HG03097 (cell line): ENCODE data around the gene HBP1.

Experiments
- ATAC-seq: cut with Tn5 transposase; IDR thresholded peaks from one replicate; pipeline ENCODE4 v1.9.1; 2021; ENCODE audit not compliant: unreplicated experiment, low FRiP score

HBP1 gene

DNA sequence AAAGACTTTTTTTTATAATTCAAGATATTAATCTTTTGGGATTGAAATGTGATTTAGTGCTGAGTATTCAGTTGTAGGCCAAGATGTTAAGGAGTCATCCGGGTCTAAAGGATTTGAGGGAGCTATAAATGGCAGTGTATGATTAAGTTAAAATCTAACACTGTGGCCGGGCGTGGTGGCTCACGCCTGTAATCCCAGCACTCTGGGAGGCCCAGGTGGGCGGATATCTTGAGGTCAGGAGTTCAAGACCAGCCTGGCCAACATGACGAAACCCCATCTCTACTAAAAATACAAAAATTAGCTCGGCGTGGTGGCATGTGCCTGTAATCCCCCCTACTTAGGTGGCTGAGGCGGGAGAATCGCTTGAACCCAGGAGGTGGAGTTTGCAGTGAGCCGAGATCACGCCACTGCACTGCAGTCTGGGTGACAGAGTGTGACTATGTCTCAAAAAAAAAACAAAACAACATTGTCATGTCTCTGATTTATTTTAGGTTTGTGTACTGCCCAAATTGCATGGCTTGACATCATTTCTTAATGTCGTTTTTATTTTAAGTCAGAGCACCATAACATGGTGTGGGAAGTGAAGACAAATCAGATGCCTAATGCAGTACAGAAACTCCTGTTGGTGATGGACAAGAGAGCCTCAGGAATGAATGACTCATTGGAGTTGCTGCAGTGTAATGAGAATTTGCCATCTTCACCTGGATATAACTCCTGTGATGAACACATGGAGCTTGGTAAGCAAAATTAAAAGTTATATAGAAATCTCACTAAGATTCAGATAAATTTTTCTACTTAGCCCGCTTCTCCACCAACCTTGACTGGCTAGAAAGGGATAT, 10.7 kb downstream of the HBP1 start:
- no peak for ATAC-seq

DNA sequence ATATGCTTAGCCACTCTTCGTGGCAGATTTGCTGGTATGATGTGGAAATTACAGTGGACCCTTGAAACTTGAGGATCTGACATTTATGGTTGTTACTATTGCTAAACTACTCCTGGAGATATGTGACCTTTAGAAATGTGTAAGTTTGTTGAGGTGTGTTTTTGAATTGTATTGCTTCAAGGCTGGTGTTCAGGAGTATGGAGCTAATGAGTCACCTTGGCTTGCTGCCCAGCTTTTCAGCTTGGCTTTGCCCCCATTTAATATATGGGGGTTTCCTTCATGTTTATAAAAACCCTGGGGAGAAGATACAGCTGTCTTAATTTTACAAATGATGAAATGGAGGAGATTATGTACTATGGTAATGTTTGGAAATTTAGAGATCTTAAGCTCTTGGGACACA, 11.6 kb downstream of the HBP1 start:
- no peak for ATAC-seq

- ATAC-seq, result no peak
Observed at GRCh38 chr7:107181172-107181571, 12.4 kb downstream of the HBP1 start.

GRCh38 chr7:107185716-107186115, 16.9 kb downstream of the HBP1 start:
- no peak for ATAC-seq

DNA sequence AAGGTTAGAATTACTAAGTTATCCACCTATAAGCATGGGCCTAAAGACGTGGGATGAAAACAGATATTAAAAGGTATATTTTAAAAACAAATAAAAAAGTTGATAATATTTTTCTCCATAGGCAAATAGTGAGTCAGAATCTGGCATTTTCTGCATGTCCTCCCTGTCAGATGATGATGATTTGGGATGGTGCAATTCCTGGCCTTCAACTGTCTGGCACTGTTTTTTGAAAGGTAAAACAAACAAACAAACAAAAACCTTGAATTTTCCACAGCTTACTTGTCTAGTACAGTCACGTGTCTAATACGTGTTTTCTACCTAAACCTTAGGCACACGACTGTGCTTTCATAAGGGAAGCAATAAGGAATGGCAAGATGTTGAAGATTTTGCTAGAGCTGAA, 17.4 kb downstream of the HBP1 start:
- no peak for ATAC-seq

DNA sequence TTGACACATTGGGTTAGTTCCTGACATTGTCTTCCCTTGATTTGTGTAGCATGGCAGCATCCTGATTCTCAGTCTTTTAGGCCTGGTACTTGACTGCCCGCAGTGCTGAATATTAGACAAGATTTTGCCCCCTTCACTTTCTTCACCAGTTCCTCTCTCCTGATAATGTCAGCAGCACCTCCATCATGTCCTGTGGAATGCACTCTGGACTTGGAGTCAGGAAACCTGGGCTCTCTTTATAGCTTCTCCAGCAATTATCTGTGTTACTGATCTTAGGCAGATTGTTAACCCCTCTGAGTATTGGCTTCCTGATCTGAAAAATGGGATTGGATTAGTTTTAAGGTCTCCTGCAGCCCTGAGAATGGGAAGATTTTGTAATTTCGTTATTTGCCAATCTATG, 19.0 kb downstream of the HBP1 start:
- ATAC-seq, result no peak

DNA sequence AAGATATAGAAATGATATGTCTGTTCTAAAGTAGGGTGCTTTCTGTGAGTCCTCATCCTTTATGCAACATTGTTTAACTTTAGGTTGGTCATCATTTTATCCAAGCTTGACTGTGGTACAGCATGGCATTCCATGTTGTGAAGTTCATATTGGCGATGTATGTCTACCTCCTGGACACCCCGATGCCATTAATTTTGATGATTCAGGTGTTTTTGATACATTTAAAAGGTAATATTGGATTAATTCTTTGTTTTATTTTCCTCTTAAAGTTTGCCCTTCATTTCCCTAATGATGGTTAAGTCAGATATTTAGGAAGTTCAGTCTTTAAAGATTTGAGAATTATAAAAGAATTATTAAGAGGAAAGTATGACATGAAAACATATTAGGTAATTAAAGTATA, 21.3 kb downstream of the HBP1 start:
- no peak for ATAC-seq

DNA sequence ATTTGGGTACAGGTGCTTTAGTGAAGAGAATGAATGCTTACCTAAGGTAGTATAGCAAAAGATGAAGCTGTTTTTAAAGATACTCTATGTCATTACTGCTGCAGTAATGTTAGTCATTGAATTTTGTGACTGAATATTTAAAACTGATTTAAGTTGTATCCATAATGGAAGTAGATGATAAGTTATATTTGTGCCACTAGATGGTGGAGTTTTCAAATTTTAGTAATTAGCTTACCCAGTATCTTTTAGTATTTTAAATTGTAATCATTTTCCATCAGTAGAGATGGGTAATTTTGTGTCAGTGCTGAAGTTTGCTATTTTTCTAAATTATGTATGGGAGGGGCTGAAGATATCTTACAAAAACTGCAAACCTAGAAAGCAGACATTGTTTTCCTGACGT, 25.2 kb downstream of the HBP1 start:
- ATAC-seq, result no peak

DNA sequence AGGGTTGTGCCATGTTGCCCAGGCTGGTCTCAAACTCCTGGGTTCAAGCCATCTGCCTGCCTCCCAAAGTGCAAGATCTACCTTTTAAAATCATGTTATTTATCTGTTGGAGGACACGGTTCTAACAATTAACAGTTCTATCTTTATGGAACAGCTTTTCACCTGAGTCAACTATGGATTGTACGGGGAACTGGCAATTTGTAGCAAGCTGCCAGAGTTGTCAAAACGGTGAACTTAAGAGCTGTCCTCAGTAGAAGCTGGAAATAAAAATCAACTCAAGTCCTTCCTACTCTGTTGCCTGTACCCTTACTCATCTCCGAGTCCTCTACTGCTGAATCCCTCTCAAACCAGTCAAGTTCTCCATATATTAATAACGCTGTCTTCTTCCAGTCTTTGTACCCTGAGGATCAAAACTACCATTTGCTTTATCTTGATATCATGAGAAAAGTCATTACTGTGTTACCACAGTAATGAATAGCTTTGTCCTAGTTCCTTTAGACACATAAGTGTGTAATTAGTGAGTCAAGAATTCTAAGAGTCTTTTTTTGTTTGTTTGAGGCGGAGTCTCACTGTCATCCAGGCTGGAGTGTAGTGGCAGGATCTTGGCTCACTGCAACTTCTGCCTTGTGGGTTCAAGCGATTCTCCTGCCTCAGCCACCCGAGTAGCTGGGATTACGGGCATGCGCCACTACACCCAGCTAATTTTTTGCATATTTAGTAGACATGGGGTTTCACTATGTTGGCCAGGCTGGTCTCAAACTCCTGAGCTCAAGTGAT, 28.2 kb downstream of the HBP1 start:
- no peak for ATAC-seq

DNA sequence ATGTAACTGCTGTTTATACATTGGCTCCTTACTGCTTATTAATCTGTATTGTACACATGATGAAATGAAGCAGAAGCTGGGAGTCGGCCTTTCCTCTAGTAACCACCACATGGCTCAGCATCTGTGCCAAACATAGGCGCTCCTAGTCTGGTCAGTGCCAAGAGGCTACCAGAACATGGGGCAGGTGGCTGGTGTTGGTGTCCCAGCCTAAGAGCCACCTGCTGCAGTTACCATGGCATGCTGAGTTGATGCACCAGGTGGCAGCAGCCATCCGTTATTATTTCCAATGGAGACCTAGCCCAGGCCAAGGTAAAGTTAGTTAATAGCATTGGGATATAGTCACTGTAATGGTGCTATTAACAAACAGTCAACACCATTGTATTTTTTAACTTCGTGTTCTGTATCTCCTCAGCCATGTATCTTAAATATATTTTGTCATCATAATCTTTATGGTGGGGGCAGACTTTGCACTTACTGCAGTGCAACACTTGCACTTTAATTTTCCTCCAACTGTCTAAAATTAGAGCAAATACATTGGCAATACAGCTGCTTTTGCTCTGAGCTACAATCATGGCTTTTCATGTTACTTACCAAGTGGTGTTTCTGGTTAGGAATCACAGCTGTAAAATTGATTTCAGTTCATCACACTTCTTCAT, 33.1 kb downstream of the HBP1 start:
- no peak for ATAC-seq

DNA sequence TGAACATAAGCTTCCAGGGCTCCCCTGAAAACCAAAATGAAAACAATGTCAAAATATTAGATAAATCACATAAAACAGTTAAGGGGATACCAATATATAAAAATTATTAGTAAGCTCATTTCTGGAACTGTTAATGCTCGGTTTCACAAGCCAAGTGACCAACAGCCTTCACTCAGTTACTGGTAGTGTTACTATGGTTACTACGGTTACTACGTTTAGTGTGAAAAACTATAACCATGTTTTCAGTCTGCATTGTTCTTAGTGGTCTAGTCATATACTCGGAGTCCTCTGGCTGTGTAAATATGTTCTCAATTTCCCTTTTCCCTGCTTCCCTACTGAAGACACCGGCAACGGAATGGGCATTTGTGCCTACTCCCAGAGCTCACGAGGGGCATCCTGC, 34.8 kb downstream of the HBP1 start:
- no peak for ATAC-seq

DNA sequence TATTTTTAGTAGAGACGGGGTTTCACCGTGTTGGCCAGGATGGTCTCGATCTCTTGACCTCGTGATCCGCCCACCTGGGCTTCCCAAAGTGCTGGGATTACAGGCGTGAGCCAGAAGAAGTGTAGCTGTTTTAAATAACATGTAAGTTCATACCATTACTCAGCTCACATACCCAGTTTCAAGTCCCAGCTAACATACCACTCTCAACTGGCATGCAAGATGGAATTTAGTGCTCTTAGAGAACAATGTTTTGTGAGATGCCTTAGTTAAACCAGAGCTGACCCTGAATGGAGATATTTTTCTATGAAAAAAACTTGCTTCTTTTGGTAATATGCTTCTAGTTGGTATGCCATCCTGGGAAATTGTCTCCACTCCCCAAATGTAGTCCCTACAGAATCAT, 37.3 kb downstream of the HBP1 start:
- ATAC-seq, result no peak

DNA sequence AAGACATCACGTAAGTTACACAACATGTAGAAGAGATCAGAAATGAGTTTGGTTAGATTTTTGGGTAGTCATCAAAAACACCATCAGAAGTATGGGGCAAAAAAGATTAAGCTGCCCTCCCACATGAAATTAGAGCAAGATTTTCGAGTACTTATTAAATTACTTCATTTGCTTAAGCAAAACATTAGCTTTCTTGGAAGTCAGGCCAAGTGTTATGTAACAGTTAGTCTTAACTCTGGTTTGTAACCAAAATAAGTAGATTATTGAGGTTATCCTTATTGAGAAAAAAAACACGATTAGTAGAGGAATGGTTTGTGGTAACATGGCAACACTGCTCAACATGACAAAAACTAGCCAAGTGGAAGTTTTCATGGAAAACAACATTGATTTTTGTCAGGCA, 37.9 kb downstream of the HBP1 start:
- no peak for ATAC-seq

- no peak for ATAC-seq
Observed at GRCh38 chr7:107207459-107207858, 38.7 kb downstream of the HBP1 start.

- no peak for ATAC-seq
Observed at GRCh38 chr7:107208024-107208521, 39.3 kb downstream of the HBP1 start.

DNA sequence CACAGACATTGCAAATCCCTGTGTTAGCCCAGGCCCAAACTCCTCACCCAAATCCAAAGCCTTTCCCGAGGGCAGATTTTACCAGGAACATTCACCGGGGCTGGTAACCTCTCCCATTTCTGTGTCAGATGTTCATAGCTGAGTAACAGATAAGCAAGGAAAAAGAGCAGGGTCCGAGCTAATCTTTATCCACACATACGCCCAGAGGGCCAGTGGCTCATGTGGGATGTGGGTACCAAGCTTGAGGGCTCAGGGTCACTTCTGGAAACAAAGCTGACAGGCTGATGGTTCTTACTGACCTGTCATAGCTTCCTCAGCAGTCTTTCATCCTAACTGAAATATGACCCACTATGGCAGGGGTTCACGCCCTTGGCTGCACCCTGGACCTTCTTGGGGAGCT, 39.8 kb downstream of the HBP1 start:
- ATAC-seq, result no peak

GRCh38 chr7:107209565-107209964, 40.8 kb downstream of the HBP1 start:
- no peak for ATAC-seq

GRCh38 chr7:107210400-107210799, 41.6 kb downstream of the HBP1 start:
- ATAC-seq, result no peak

DNA sequence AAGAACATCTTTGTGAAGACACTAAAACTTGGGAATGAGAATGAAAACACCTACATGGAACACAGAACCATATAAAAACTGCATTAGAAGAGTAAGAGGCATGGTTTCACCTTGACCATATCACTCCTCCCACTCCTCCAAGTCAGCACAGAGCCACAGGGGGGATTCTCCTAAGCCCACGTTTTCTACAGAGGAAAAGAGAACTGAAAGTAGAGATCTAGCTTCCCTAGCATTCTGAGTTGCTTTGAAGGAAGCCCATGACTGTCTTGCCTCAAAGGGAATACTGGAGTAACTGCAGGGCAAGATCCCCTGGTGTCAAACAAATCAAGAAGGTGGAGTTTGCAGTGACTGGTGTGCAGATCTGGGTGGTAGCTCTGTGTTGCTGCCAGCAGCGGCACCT, 43.9 kb downstream of the HBP1 start:
- ATAC-seq, result no peak

GRCh38 chr7:107213193-107213788, 44.5 kb downstream of the HBP1 start:
- ATAC-seq, result no peak

GRCh38 chr7:107213945-107214344, 45.1 kb downstream of the HBP1 start:
- no peak for ATAC-seq
